H1 (cell line): ENCODE measurements around the gene MOG.

Source experiments
- ATF2 ChIP-seq: IDR thresholded peaks from 2 replicates; pipeline ENCODE4 v1.6.1; 2012; ENCODE audit warnings: low read length, inconsistent platforms
- CBX8 ChIP-seq: fragments of 300-800, 300-1000 bp; sonication (generic); IDR thresholded peaks from 2 replicates; pipeline ENCODE4 v1.7.1; 2016; ENCODE audit warnings: low read depth, low read length, borderline replicate concordance
- CEBPB ChIP-seq: IDR thresholded peaks from 2 replicates; pipeline ENCODE4 v1.6.1; 2012; ENCODE audit warnings: low read depth, low read length
- CTCF ChIP-seq, 3 experiments: IDR thresholded peaks; 1 replicate in 2 of 3; 2 replicates in 1 of 3; pipeline versions ENCODE4 v1.5.1 to v1.6.1; 2011; ENCODE audit warnings: low read length in 3 of 3, mild to moderate bottlenecking in 3 of 3, inconsistent platforms in 2 of 3, low read depth in 1 of 3, moderate library complexity in 1 of 3; ENCODE audit not compliant: insufficient read depth in 1 of 3; ENCODE audit errors: control extremely low read depth in 1 of 3
- EP300 ChIP-seq, 2 experiments: IDR thresholded peaks; 1 replicate in 1 of 2; 2 replicates in 1 of 2; pipeline ENCODE4 v1.6.1; 2011 to 2012; ENCODE audit warnings: low read depth in 2 of 2, low read length in 2 of 2, mild to moderate bottlenecking in 2 of 2, borderline replicate concordance in 1 of 2, inconsistent platforms in 1 of 2, moderate library complexity in 1 of 2
- SP2 ChIP-seq: IDR thresholded peaks from 2 replicates; pipeline ENCODE4 v1.6.1; 2012; ENCODE audit warnings: mild to moderate bottlenecking, low read length, inconsistent platforms
- SUZ12 ChIP-seq: fragments of 200-600 bp; sonication (generic); IDR thresholded peaks from 2 replicates; pipeline ENCODE4 v1.6.1; 2012; ENCODE audit warnings: mild to moderate bottlenecking, inconsistent platforms, low read length, moderate library complexity, mixed read lengths
- TBP ChIP-seq: IDR thresholded peaks from 2 replicates; pipeline ENCODE4 v1.6.1; 2011; ENCODE audit warnings: low read depth, low read length, improper control_type of control experiment

DNA sequence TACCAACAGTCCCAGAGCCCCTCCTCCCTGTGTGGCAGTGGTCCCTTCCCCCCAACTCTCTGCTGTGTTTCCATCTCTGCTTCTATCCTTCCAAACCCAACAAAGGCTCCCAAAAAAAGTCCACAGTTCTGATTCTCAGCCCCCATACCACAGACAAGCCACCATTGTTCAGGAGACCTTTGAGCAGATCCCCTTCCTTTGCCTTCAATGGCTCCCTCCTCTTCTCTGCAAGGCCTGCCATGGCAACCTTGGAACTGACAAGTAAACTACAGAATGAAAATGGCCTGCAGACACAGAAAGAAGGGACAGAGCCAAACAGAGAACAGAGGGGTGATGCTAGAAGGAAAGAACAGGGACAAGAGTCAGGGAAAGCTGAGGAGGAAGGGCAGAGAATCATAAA lies 48.8 kb upstream of the MOG start:
- TF ChIP-seq CTCF (IDR thresholded peaks at IDR 0.05; ENCODE audit: control extremely low read depth in 1 of 3, insufficient read depth in 1 of 3, low read depth in 1 of 3, low read length in 3 of 3) = no peak
- TF ChIP-seq EP300 (IDR thresholded peaks at IDR 0.05; ENCODE audit: borderline replicate concordance in 1 of 2, low read depth in 2 of 2, low read length in 2 of 2) = no peak
- no peak for TF ChIP-seq ATF2
- TF ChIP-seq CBX8 = no peak
- no peak for TF ChIP-seq SP2
- no peak for TF ChIP-seq SUZ12
- no peak for TF ChIP-seq CEBPB
- no peak for TF ChIP-seq TBP
